ENCODE data around the gene CALY.

CALY gene

GRCh38 chr10:133309720-133310398, 26.8 kb downstream of the CALY start:
- DNase-seq: no peak

- DNase-seq: peak; percentile 73 to 92
Measured at GRCh38 chr10:133309100-133309719, 27.5 kb downstream of the CALY start.

- DNase-seq: peak; percentile 73 to 92
Measured at GRCh38 chr10:133308421-133309099, 28.1 kb downstream of the CALY start, which contains the start of the genes TUBGCP2 and ZNF511. Gene TUBGCP2, minus strand, starts transcription at chr10:133308872. Its CDS starts 5,931 bp downstream, at chr10:133302941. Gene ZNF511, plus strand, starts transcription at chr10:133308914. Its CDS starts 30 bp downstream, at chr10:133308944.

GRCh38 chr10:133307776-133308420, 28.8 kb downstream of the CALY start:
- peak in 1 of 2 donors; percentile 18 for DNase-seq

- DNase-seq: no peak
Measured at GRCh38 chr10:133306941-133307379, 29.7 kb downstream of the CALY start.

- no peak for DNase-seq
Measured at GRCh38 chr10:133306097-133306476, 30.6 kb downstream of the CALY start.

GRCh38 chr10:133303206-133303605, 33.5 kb downstream of the CALY start:
- DNase-seq: no peak

GRCh38 chr10:133302230-133302629, 34.5 kb downstream of the CALY start:
- no peak for DNase-seq

- DNase-seq: no peak
Measured at GRCh38 chr10:133299738-133300137, 37.0 kb downstream of the CALY start.

GRCh38 chr10:133299224-133299623, 37.5 kb downstream of the CALY start:
- no peak for DNase-seq

- no peak for DNase-seq
Measured at GRCh38 chr10:133298466-133298865, 38.2 kb downstream of the CALY start.

GRCh38 chr10:133297504-133297903, 39.2 kb downstream of the CALY start:
- no peak for DNase-seq

- DNase-seq: no peak
Measured at GRCh38 chr10:133295426-133296320, 41.0 kb downstream of the CALY start.

GRCh38 chr10:133294189-133294588, 42.5 kb downstream of the CALY start:
- no peak for DNase-seq

- no peak for DNase-seq
Measured at GRCh38 chr10:133293810-133294119, 42.9 kb downstream of the CALY start.

GRCh38 chr10:133292919-133293809, 43.5 kb downstream of the CALY start:
- no peak for DNase-seq

- no peak for DNase-seq
Measured at GRCh38 chr10:133289761-133290160, 46.9 kb downstream of the CALY start.

GRCh38 chr10:133287832-133288500, 48.7 kb downstream of the CALY start:
- no peak for DNase-seq

GRCh38 chr10:133286366-133286765, 50.3 kb downstream of the CALY start:
- no peak for DNase-seq

- no peak for DNase-seq
Measured at GRCh38 chr10:133285217-133285616, 51.5 kb downstream of the CALY start.

GRCh38 chr10:133283931-133284330, 52.8 kb downstream of the CALY start:
- DNase-seq: no peak
